GM04503 (cell line): ENCODE results near the gene SNRNP25.

Source experiments
- DNase-seq: peaks from one replicate; pipeline ENCODE4 v3.0.0-alpha.2; 2012; ENCODE audit warnings: low read depth

The SNRNP25 gene

DNA sequence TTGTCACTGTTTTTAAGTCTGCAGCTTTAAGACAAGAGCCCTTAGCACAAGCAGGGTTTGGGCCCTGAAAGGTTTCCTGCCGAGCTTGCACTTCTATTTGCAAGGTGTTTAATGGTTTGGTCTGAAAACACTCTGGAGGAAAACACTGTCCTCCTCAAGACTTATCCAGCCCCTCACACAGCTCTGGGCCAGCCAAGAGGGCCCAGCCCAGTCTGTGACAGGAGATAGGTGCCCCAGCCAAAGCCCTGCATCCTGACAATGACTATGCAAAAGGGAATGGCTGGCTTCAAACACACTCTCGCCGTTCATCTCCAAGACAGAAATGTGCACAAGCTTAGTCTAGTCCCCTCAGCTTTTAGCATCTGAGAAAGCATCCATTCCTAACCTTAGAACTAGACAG is 51.3 kb downstream of the SNRNP25 start:
- no peak for DNase-seq

DNA sequence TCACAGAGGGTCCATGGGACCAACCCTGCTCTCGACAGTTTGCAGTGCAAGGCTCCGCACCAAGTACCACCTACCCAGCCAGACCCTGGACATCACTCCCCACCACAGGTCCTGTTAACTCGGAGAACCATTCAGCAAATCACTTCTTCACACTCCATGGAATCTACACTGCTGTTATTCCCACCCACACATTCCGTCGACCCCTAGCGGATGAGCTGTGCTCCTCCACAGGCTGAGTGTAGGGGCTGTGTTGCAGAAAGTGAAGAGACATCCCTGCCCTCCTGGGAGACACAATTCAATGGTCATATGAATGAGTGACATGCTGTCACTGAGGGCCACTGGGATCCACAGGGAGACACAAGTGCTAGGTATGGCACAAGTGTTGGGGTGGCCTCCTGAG is 51.9 kb downstream of the SNRNP25 start:
- no peak for DNase-seq

DNA sequence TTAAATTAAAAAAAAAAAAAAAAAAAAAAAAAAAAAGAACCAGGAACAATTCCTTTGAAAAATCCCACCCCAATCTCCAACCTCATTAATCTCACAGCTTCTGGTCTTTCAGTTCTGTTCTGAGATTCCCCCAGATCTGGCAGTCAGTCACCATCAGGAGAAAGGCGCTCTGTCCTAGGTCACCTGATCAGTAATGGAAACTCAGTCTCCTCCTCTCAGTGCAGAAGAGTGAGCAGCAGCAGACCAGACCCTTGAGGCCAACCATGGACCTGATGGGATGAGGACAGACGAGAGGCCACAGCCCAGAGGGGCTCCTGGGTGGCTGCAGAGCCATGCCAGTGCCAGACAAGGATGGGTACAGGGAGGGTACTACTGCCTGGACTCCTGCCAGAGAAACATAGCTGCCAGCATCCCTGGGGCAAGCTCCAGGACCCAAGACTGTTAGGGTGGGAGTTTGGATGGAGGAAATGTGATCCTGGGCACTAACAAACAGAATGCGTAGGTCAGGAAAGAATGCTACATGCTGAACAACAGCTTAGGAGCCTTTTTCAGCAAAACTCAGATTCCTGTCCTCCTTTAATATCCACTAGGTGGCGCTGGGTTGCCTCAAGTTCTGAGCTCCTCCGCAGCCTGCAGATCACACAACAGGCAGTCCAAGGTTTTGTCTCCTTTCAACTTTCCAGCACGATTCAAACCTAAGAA is 53.1 kb downstream of the SNRNP25 start:
- DNase-seq: no peak
